ENCODE results near the gene MOB4. TPM values are rescaled to one million over a fixed set of nuclear protein-coding genes. Genes with fewer than 3 reads are reported as not detected.
"Not testable (repeated sequence)": the region's sequence is repeated elsewhere in the genome, so short reads cannot be mapped to it uniquely, and the experiment has no call there.

The MOB4 gene
- total RNA-seq, result 10 to 100 TPM; 20.3 to 27.3 (median 23.6) TPM

DNA sequence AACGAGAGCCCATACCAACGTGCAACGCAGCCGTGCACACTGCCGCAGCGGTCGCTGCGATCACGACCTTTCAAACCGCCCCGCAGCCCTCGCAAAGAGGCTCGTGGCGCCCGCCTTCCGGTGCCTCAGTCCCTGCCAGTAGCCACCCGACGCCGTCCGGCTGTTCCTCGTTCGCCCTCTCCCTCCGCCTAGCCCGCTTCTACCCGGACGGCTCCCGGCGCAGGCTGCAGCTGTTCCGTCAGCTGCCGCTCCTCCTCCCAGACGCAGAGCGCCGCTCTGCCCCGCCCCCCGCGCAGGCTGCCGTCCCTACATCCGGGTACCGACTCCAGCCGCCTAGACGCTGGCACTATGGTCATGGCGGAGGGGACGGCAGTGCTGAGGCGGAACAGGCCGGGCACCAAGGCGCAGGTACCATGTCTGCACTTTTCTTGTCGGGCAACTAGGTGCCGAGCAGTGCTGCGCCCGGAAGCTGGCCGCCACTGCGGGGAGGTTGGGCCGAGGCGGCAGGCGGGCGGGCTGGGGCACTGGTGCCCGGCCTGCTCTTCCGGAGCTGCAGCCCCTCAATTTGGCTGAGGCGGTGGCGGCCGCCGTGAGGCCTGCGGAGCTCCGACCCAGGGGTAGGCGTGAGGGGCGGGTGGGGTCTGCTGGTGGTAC lies at the start of gene MOB4:
TSS of gene MOB4 (plus strand) at position 328 of the 654 bp plus-strand sequence. CDS start at position 349, 21 bp downstream.
- DNase-seq (ENCODE audit: low spot score) (peak; percentile 78), ATAC-seq (ENCODE audit: low FRiP score) (peak; percentile 100)
- TF ChIP-seq, protein P1, sequence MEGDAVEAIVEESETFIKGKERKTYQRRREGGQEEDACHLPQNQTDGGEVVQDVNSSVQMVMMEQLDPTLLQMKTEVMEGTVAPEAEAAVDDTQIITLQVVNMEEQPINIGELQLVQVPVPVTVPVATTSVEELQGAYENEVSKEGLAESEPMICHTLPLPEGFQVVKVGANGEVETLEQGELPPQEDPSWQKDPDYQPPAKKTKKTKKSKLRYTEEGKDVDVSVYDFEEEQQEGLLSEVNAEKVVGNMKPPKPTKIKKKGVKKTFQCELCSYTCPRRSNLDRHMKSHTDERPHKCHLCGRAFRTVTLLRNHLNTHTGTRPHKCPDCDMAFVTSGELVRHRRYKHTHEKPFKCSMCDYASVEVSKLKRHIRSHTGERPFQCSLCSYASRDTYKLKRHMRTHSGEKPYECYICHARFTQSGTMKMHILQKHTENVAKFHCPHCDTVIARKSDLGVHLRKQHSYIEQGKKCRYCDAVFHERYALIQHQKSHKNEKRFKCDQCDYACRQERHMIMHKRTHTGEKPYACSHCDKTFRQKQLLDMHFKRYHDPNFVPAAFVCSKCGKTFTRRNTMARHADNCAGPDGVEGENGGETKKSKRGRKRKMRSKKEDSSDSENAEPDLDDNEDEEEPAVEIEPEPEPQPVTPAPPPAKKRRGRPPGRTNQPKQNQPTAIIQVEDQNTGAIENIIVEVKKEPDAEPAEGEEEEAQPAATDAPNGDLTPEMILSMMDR (IDR thresholded peaks at IDR 0.05), result no peak

DNA sequence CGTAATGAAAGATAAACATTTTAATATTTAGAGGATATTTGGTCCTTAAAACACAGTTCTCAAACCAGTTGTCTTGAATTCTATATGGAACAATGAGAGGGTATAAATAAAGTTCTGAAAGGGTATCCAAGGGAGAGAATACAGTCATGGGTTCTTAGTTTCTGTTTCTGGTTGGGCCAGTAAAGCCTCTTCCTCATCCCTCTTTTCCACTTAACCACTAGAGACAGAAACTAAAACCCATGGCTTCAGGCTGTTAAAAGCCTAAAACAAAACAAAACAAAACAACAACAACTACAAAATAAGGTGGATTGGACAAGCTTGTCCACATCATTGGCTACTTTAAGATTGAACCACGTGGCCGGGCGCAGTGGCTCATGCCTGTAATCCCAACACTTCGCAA lies 43.7 kb upstream of the MOB4 start:
- DNase-seq (ENCODE audit: low spot score) (no peak), ATAC-seq (ENCODE audit: low FRiP score) (no peak)

DNA sequence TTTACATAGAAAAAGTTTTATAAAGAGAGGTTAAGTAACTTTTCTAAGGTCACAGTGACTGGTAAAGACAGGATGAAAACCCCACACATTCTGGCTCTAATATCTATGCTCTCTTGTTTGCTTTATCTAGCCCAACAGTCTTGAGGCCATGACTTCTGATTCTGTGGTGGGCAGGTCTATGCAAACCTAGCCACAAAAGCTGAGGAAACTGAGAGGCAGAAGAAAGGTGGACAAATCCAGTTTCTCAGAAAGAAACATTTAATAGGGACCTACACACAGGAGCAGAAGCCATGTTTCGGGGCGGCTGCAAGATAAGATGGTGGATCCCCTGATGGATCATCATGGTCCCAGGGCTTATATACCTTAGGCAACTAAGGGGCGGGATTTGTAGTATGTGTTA lies 38.1 kb upstream of the MOB4 start:
- TF ChIP-seq, protein P1 (IDR thresholded peaks at IDR 0.05), result no peak
- ATAC-seq (ENCODE audit: low FRiP score), result no peak
- DNase-seq (ENCODE audit: low spot score), result no peak

More for the DNA sequence above, 43.7 kb upstream of the MOB4 start:
- TF ChIP-seq, protein P1 (IDR thresholded peaks at IDR 0.05), result no peak

DNA sequence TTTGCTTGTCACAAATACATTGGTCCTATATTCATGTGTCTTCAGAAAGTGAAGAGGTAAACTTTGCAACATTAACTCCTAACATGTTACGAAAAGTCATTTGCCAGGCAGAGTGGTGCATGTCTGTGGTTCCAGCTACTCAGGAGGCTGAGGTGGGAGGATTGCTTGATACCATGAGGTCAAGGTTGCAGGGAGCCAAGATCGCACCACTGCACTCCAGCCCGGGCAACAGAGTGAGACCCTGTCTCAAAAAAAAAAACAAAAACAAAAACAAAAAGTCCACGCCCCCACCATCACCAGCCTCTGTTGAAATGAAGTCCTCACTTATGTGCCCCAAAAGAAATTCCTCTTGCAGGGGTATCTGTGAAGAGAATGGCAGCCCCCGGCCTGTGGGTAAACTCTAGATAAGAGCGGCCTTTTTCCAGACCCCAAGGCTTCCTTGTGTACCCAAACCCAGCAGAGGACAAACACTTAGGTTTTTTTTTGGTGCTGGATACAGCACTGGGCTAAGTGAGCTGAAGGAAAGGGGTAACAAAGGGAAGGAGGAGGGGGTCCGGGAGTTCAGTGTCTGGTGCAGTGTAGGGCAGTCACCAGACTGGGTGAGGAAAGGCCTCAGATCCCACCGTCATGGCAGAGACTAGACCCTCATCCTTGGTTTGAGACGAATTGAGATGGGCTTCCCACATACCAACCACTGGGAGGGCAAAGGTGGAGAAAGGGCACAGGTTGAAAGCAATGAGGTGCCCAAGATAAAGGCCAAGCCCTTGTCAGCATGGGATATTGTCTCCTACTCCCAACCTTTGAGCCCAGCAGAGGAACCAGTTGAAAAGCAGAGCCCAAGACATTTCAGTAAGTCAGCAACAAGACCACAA lies 35.5 kb upstream of the MOB4 start:
- no peak for DNase-seq (ENCODE audit: low spot score)
- TF ChIP-seq, protein P1 (IDR thresholded peaks at IDR 0.05), result no peak
- no peak for ATAC-seq (ENCODE audit: low FRiP score)

DNA sequence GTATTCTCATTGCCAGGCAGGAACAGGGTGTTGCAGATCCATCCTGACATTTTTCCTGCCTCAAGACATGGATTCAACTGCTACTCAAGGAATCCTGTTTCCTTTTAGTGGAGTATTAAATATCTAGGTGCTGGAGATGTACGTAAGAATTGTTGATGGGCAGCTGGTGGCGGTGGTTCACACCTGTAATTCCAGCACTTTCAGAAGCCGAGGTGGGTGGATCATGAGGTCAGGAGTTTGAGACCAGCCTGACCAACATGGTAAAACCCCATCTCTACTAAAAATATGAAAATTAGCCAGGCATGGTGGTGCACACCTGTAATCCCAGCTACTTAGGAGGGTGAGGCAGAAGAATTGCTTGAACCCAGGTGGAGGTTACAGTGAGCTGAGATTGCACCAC lies 31.6 kb upstream of the MOB4 start:
- DNase-seq (ENCODE audit: low spot score); ATAC-seq (ENCODE audit: low FRiP score): not testable (repeated sequence)

DNA sequence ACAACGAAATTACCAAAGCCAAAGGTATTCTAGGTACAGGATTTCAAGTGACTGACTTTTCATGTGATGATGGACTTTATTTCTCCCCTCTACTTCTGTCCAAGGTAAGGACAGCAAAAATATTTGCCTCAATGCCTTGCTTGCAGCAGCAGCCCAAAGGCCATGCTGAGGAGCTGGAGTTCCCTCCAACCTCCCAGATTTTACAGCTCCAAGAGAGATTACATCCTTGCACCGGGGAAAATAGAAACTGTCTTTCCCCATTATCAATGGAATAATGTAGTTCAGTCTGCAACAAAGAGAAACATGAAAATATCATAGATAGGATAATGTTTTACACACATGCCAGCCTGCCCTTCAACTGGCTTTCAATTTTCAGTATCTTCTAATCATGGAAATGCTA lies 29.7 kb upstream of the MOB4 start:
- TF ChIP-seq, protein P1 (IDR thresholded peaks at IDR 0.05), result no peak
- ATAC-seq (ENCODE audit: low FRiP score) (no peak), DNase-seq (ENCODE audit: low spot score) (no peak)

DNA sequence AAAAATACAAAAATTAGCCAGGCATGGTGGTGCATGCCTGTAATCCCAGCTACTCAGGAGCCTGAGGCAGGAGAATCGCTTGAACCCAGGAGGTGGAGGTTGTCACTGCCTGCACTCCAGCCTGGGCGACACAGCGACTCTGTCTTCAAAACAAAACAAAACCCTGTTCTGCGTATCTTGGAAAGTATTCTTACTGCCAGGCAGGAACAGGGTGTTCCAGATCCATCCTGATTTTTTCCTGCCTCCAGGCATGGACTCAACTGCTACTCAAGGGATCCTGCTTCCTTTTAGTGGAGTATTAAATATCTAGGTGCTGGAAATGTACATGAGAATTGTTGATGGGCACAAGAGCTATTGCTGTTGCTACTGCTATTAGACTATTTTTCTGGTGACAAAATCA lies 28.5 kb upstream of the MOB4 start:
- ATAC-seq (ENCODE audit: low FRiP score), result no peak
- no peak for DNase-seq (ENCODE audit: low spot score)
- TF ChIP-seq, protein P1 (IDR thresholded peaks at IDR 0.05), result no peak
